Ureter (tissue), 1 donor: ENCODE results near the gene ATOSB. TPM values are rescaled to one million over a fixed set of nuclear protein-coding genes. Genes with fewer than 3 reads are reported as not detected.

Experiments used
- DNase-seq: peaks from one replicate; pipeline ENCODE4 v3.0.0-alpha.2; 2020; ENCODE audit warnings: low spot score
- total RNA-seq: library from RNA; stranded (reverse); gene quantifications from one replicate; pipeline ENCODE4 v1.2.4, GENCODE V29; 2023
- donor health status: DM: yes; HTN: yes; CAD: no.

ATOSB gene
- total RNA-seq, 1 donor from 2014 or later = 11.5 TPM

- peak; percentile 90 for DNase-seq
Measured at GRCh38 chr9:35079426-35080341, 36.0 kb downstream of the ATOSB start, which contains the start of gene FANCG. Gene FANCG (minus strand): TSS chr9:35079942. CDS start chr9:35079524, 418 bp downstream.

DNA sequence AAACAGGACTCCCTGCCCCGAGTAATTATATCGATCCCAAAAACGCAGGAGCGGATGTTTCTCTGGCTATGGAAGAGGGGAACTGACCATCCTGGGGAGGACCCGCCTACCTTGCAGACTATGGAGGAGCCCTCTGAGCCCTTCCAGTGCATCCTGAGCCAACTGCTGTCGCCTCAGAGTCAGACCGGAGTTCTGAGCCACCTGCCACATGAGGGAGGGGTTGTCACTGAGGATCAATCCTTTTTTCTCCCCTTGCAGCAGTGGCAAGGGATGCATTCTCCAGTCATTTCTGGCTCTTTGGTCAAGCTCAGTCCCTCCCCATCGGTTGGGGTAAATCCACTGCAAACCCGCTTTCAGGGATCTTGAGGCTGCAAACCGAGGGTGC lies 36.6 kb downstream of the ATOSB start:
- DNase-seq = no peak

DNA sequence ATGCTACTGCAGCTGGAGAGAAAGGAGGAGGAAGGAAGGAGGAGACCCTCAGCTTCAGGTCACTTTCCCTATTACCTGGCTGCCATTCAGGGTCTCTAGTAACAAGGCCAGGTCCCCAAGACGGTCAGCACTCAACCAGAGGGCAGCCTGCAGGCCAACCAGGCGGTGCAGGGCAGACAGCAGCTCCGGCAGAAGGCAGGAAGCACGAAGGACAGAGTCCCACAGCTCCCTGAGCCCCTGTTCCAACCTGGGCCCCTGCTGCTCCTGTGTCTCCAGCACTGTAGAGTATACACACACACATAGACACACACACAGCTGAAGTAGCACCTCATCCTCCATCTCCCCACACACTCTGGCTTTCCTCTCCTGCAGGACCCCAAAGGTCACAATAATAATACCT lies 37.6 kb downstream of the ATOSB start:
- DNase-seq = no peak

GRCh38 chr9:35076848-35077247 lies 38.8 kb downstream of the ATOSB start:
- no peak for DNase-seq

- no peak for DNase-seq
Measured at GRCh38 chr9:35075358-35075757, 40.3 kb downstream of the ATOSB start.

DNA sequence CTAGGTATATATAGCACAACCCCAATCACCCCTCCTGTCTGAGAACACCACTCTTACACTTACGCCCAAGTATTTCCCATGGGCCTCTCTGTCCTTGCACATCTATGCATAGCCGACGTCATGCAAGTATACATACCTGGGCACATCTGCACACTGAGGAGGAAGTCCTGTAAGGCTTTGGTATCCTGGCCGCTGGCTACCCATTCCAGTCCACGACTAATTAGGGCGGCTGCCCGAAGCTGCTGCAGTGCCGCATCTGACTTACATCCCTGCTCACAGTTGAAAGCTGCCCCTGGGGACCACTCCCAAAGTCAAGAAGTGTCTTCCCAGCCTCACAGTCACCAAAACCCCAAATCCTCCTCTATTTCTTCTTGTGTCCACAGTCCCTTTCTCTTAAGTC lies 40.9 kb downstream of the ATOSB start:
- no peak for DNase-seq

GRCh38 chr9:35074141-35074540 lies 41.5 kb downstream of the ATOSB start:
- no peak for DNase-seq

- no peak for DNase-seq
Measured at GRCh38 chr9:35073279-35073612, 42.4 kb downstream of the ATOSB start.

DNA sequence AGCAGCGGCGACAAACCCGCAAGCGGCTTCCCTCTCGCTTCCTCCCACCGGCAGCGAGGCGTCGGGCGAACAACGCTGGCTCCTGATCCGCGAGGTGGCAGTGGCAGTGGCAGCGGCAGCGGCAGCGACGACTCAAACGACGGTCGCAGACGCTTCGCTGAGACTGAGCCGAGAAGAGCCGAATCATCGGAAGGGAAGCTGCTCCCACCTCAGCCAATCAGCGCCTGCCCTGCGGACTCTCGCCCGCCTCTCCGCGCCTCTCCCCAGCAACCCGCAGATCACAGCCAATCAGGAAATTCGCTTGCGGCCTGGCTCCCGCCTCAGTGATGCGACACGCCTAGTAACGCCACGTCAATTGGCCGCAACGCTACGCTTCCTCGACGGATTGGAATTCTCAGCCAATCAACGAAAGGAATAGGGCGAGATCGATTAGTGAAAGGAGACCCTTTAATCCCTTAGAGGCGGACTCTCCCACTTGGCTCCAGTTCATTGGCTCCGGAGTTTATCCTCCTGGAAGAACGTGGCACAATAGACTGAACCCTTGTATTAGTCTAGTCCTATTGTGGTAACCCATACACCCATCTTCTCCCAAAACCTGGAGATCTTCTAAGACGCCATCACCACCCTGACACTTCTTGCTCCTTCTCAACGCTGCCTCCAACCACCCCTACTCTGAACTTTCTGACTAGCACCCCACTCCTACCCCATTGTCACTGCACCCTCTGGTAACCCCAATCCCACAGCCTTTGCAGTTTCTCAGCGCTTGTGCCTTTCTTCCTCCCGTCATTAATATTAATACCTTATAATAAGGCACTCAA lies 43.0 kb downstream of the ATOSB start, which contains the start of gene VCP:
Gene VCP (minus strand): TSS at position 165 of the 818 bp plus-strand sequence. CDS start 272 bp downstream, outside the sequence.
- DNase-seq = peak; percentile 99

- DNase-seq = peak; percentile 81
Measured at GRCh38 chr9:35071814-35072460, 43.7 kb downstream of the ATOSB start.

DNA sequence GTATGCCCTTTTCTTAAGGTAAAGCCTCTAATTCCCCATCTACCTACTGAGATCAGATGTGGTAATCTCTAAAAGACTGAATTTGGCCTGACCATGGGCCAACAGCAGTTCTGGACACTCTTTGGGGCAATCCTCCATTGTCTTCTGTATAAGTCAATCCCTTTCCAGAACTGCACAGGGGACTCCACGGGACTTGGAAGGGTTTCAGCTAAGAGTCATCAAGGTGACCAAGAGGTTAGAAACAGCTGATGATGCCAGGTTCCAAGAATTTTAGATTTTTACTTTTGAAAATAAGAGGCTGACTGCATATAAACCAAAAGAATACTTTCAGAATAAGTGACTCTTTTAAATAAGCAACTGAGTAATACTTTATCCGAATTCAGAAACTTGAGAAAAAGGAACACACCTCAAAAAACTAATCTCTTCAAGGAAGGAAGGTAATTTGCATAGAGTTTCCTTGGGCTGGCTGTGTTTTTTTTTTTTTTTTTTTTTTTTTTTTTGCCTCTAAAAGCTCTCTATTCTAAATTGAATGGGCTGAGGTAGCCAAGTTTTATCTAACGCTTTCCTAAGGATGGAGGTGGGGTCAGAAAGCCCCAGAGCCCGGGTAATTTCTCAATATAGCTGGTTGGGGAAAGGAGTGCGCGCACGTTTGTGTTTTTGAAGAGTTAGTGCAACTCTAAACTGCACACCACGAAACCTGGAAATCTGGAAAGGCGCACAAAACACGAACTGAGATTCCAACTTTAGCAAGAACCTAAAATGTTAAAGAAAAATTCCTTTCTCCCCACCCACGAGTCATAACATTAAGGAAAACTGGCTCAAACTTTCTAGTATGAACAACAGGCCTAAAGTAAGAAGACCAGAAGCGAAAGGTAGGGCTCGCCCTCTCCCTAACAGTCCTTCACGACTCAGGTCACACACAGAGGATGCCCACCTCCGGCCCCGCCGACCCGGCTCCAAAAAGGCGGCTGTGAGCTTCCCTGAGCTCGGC lies 44.5 kb downstream of the ATOSB start:
- DNase-seq = no peak

DNA sequence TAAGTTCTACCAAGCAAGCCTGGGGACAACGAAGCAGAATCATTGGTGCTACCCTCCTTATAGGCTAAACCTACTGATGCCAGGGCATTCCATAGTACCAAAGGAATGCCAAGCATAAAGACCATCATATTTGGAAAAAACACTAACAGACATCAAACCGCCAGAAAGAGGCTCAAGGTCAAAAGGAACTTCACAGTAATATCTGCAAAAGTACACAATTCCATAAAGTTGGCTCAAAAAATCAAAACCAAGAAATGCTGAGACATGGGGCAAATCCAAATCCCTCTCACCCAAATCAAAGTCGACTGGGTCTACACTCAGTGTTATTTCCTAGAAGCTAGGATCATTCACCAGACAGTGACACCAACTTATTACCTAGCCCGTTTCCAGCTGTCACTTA lies 46.6 kb downstream of the ATOSB start:
- no peak for DNase-seq

DNA sequence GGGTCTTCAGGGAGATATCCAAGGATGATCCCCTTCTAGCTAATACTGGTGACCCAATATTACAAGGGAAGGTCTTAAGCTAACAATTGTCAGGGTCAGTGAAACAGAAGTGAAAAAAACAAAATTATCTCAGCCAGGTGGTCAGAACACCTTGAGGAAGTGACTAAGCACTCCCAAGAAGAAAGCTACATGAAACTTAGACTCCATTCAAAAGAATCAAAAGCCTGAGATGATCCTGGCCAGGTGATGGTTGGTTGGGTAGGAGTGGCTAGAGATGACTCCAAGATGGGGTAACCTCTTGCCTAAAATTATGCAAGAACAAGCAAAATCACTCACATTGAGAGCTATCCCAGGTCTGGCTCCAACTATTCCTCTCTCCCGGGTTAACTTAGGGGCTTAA lies 48.6 kb downstream of the ATOSB start:
- no peak for DNase-seq

- DNase-seq = no peak
Measured at GRCh38 chr9:35060548-35061207, 55.0 kb downstream of the ATOSB start.

DNA sequence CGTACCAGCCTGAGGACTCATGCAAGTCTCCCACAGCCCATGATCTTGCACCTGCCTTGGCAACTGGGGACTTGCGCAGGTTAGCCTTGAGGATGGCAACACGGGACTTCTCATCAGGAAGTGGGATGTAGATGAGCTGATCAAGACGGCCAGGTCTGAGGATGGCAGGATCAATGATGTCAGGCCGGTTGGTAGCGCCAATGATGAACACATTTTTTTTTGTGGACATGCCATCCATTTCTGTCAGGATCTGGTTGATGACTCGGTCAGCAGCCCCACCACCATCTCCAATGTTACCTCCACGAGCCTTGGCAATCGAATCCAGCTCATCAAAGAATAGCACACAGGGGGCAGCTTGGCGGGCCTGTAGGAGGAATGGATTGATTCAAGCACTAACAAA lies 56.2 kb downstream of the ATOSB start:
- no peak for DNase-seq

GRCh38 chr9:35057271-35057620 lies 58.4 kb downstream of the ATOSB start:
- DNase-seq = no peak

- no peak for DNase-seq
Measured at GRCh38 chr9:35056571-35057270, 58.9 kb downstream of the ATOSB start.

DNA sequence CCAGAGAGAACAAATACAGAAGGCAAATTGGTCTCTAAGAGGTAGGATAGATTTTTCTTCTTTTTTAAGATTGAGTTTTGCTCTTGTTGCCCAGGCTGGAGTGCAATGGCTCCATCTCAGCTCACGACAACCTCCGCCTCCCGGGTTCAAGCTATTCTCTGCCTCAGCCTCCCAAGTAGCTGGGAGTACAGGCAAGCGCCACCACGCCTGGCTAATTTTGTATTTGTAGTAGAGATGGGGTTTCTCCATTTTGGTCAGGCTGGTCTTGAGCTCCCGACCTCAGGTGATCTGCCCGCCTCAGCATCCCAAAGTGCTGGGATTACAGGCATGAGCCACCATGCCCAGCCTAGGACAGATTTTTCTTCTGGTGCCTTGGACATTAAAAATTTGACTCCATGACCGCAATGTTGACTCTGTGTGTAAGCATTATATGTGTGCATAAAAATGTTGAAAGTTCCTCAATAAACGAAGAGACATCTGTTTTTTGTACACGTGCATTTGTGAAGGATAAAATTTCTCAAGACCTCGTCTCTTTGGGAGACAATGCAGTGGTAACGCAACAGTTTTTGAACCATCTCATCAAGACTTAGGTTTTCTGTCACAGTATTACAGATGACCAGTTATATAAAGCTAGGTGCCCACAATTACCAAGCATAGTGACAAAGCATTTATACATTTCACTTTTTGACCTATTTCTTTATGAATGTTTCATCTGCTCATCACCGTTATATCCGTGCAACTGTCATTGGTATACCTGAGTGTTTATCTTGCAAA lies 60.6 kb downstream of the ATOSB start:
- DNase-seq = no peak

GRCh38 chr9:35054185-35054835 lies 61.4 kb downstream of the ATOSB start:
- DNase-seq = no peak
